Skeletal muscle satellite cell (primary cell): ENCODE data around the gene SMURF1.

ENCODE experiments used
- H3K27me3 ChIP-seq: 2 replicates; pipeline ENCODE4 v1.7.0; 2013; ENCODE audit warnings: low read length; ENCODE audit not compliant: control insufficient read depth, insufficient read depth
- H3K36me3 ChIP-seq: 2 replicates; pipeline ENCODE4 v1.7.0; 2013; ENCODE audit warnings: mild to moderate bottlenecking, control low read depth, low read length; ENCODE audit not compliant: insufficient read depth
- H3K4me1 ChIP-seq: 2 replicates; pipeline ENCODE4 v1.7.0; 2013; ENCODE audit warnings: low read length; ENCODE audit not compliant: control insufficient read depth, insufficient read depth
- H3K4me2 ChIP-seq: 2 replicates; pipeline ENCODE4 v1.7.0; 2013; ENCODE audit warnings: mild to moderate bottlenecking, low read length
- H3K4me3 ChIP-seq: 2 replicates; pipeline ENCODE4 v1.7.0; 2013; ENCODE audit warnings: low read length
- H3K9ac ChIP-seq: 2 replicates; pipeline ENCODE4 v1.7.0; 2013; ENCODE audit warnings: mild to moderate bottlenecking, low read depth, low read length, moderate library complexity
- H3K9me3 ChIP-seq: replicated peaks from 2 replicates; pipeline ENCODE4 v1.7.0; 2013; ENCODE audit warnings: mild to moderate bottlenecking, control low read depth, low read length

SMURF1 gene

GRCh38 chr7:99004781-99005500, 139.0 kb downstream of the SMURF1 start:
- H3K9ac ChIP-seq, result no peak overlapping the region
- H3K27me3 ChIP-seq, result no peaks in the 10 kb centered on the region
- H3K36me3 ChIP-seq, result peaks cover 61% of the 10 kb centered on the region
- H3K4me2 ChIP-seq, result no peak overlapping the region
- no peaks in the 10 kb centered on the region for H3K4me1 ChIP-seq
- no peak overlapping the region for H3K4me3 ChIP-seq
- H3K9me3 ChIP-seq, result no peaks in the 10 kb centered on the region

- Histone ChIP-seq H3K27me3 (no peaks in the 10 kb centered on the region), H3K9ac (no peak overlapping the region), H3K4me1 (no peaks in the 10 kb centered on the region), H3K36me3 (peaks cover 62% of the 10 kb centered on the region), H3K9me3 (no peaks in the 10 kb centered on the region), H3K4me3 (no peak overlapping the region), H3K4me2 (no peak overlapping the region)
These were observed 139.7 kb downstream of the SMURF1 start for GRCh38 chr7:99004216-99004615.

- no peak overlapping the region for H3K9ac ChIP-seq
- H3K4me2 ChIP-seq, result no peak overlapping the region
- no peaks in the 10 kb centered on the region for H3K4me1 ChIP-seq
- no peaks in the 10 kb centered on the region for H3K27me3 ChIP-seq
- H3K36me3 ChIP-seq, result peaks cover 62% of the 10 kb centered on the region
- no peak overlapping the region for H3K4me3 ChIP-seq
- H3K9me3 ChIP-seq, result no peaks in the 10 kb centered on the region
These were observed 140.5 kb downstream of the SMURF1 start for GRCh38 chr7:99003419-99003818.

GRCh38 chr7:99002827-99003212, 141.1 kb downstream of the SMURF1 start:
- H3K4me3 ChIP-seq, result no peak overlapping the region
- no peak overlapping the region for H3K4me2 ChIP-seq
- no peaks in the 10 kb centered on the region for H3K27me3 ChIP-seq
- no peaks in the 10 kb centered on the region for H3K4me1 ChIP-seq
- H3K36me3 ChIP-seq, result peaks cover 63% of the 10 kb centered on the region
- H3K9me3 ChIP-seq, result no peaks in the 10 kb centered on the region
- H3K9ac ChIP-seq, result no peak overlapping the region

- H3K4me2 ChIP-seq, result no peak overlapping the region
- no peaks in the 10 kb centered on the region for H3K27me3 ChIP-seq
- peaks cover 68% of the 10 kb centered on the region for H3K36me3 ChIP-seq
- no peaks in the 10 kb centered on the region for H3K9me3 ChIP-seq
- no peak overlapping the region for H3K9ac ChIP-seq
- no peak overlapping the region for H3K4me3 ChIP-seq
- no peaks in the 10 kb centered on the region for H3K4me1 ChIP-seq
These were observed 141.6 kb downstream of the SMURF1 start for GRCh38 chr7:99002148-99002826.

GRCh38 chr7:99001482-99002147, 142.3 kb downstream of the SMURF1 start:
- Histone ChIP-seq H3K4me3 (no peak overlapping the region), H3K4me1 (no peaks in the 10 kb centered on the region), H3K9me3 (no peaks in the 10 kb centered on the region), H3K27me3 (no peaks in the 10 kb centered on the region), H3K4me2 (no peak overlapping the region), H3K36me3 (peaks cover 66% of the 10 kb centered on the region), H3K9ac (no peak overlapping the region)

GRCh38 chr7:99000904-99001465, 142.9 kb downstream of the SMURF1 start:
- H3K27me3 ChIP-seq, result no peaks in the 10 kb centered on the region
- no peaks in the 10 kb centered on the region for H3K4me1 ChIP-seq
- H3K36me3 ChIP-seq, result peaks cover 66% of the 10 kb centered on the region
- H3K9me3 ChIP-seq, result no peaks in the 10 kb centered on the region
- no peak overlapping the region for H3K9ac ChIP-seq
- no peak overlapping the region for H3K4me2 ChIP-seq
- no peak overlapping the region for H3K4me3 ChIP-seq

- Histone ChIP-seq H3K4me3 (no peak overlapping the region), H3K4me1 (no peaks in the 10 kb centered on the region), H3K4me2 (no peak overlapping the region), H3K9me3 (no peaks in the 10 kb centered on the region), H3K27me3 (no peaks in the 10 kb centered on the region), H3K9ac (no peak overlapping the region), H3K36me3 (peaks cover 65% of the 10 kb centered on the region)
These were observed 143.6 kb downstream of the SMURF1 start for GRCh38 chr7:99000196-99000903.

GRCh38 chr7:98998821-98999725, 144.8 kb downstream of the SMURF1 start:
- H3K4me2 ChIP-seq, result no peak overlapping the region
- no peaks in the 10 kb centered on the region for H3K27me3 ChIP-seq
- H3K36me3 ChIP-seq, result peaks cover 65% of the 10 kb centered on the region
- H3K9ac ChIP-seq, result no peak overlapping the region
- H3K4me3 ChIP-seq, result no peak overlapping the region
- no peaks in the 10 kb centered on the region for H3K4me1 ChIP-seq
- no peaks in the 10 kb centered on the region for H3K9me3 ChIP-seq

GRCh38 chr7:98997846-98998245, 146.1 kb downstream of the SMURF1 start:
- Histone ChIP-seq H3K27me3 (no peaks in the 10 kb centered on the region), H3K4me2 (no peak overlapping the region), H3K4me1 (no peaks in the 10 kb centered on the region), H3K36me3 (peaks cover 77% of the 10 kb centered on the region), H3K9ac (no peak overlapping the region), H3K9me3 (no peaks in the 10 kb centered on the region), H3K4me3 (no peak overlapping the region)
